ENCODE data around the gene RHOT2.

RHOT2 gene

GRCh38 chr16:648071-648780 is 19.7 kb upstream of the RHOT2 start:
- DNase-seq, result no peak

GRCh38 chr16:648781-649589 is 18.9 kb upstream of the RHOT2 start, which contains the start of gene WDR90:
WDR90 (plus strand) TSS chr16:649365; CDS start chr16:649417, 52 bp downstream.
- no peak for DNase-seq

DNA sequence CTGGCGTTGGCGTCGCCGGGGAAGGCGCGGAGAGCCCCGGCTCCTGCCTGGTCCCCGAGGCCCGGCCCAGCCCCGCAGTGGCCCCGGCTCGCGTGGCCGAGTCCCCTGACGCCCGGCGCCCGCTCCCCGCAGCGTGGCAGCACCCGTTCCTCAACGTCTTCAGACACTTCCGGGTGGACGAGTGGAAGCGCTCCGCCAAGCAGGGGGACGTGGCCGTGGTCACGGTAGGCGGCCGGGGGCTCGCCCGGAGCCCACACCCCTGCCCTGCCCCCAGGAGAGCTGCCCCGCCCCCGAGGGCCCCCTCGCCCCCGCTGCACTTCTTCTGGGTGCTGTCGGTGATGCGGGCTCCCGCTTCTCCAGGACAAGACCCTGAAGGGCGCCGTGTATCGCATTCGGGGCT is 18.3 kb upstream of the RHOT2 start:
- DNase-seq, result no peak

GRCh38 chr16:651844-652243 is 16.1 kb upstream of the RHOT2 start:
- DNase-seq, result no peak

DNA sequence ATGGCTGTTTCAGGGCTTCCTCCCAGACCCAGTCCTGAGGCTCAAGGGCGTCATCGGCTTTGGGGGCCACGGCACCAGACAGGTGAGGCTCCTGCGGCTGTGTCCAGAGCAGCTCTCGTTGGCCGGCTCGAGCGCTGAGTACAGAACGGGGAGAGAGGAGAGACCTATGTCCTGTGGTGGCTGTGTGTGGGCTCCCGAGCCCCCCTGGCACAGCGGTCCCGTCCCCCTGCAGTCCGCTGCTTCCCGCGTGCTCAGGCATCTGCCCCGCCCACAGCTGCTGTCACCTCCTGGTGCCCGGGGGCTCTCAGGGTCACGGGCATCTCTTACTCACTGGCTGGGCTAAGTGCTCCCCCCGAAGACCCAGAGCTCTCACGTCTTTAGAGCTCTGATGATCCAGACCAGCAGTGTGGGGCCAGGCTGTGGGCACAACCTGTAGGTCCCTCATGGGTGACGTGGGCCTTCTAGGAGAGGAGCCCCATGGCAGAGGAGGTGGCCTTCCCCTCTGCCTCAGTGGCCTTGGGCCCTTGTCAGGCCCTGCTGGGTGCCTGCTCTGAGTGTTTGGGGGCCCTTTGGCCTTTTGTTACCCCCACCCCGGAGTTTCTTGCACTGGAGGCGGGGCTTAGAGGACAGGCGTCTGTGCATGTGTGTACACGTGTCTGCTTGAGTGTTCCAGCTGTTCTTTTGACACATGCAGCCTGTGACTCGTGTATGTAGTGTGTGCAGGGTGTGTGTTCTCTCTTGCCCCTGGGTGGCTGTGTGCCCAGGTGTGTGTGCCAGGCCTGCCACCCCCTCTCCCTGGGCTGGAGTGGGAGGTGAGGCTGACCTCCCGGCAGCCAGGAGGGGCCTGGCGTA is 15.3 kb upstream of the RHOT2 start:
- no peak for DNase-seq

GRCh38 chr16:654034-654433 is 13.9 kb upstream of the RHOT2 start:
- DNase-seq, result no peak

DNA sequence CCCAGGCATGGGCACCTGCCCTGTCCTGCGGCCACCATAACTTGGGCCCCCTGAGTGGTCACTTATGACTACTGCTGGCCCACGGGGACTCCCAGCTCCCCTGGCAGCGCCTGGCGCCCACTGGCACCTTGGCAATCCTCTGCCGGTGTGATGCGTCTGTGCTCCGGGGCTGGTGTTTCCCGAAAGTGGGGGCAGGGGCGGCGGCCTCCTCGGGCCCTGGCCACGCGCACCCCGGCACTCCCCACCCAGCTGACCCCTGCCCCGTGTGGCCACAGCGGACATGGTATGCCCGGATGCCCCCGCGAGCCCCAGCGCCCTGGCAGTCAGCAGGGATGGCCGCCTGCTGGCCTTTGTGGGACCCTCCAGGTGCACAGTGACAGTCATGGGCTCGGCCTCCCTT is 10.4 kb upstream of the RHOT2 start:
- DNase-seq, result no peak

DNA sequence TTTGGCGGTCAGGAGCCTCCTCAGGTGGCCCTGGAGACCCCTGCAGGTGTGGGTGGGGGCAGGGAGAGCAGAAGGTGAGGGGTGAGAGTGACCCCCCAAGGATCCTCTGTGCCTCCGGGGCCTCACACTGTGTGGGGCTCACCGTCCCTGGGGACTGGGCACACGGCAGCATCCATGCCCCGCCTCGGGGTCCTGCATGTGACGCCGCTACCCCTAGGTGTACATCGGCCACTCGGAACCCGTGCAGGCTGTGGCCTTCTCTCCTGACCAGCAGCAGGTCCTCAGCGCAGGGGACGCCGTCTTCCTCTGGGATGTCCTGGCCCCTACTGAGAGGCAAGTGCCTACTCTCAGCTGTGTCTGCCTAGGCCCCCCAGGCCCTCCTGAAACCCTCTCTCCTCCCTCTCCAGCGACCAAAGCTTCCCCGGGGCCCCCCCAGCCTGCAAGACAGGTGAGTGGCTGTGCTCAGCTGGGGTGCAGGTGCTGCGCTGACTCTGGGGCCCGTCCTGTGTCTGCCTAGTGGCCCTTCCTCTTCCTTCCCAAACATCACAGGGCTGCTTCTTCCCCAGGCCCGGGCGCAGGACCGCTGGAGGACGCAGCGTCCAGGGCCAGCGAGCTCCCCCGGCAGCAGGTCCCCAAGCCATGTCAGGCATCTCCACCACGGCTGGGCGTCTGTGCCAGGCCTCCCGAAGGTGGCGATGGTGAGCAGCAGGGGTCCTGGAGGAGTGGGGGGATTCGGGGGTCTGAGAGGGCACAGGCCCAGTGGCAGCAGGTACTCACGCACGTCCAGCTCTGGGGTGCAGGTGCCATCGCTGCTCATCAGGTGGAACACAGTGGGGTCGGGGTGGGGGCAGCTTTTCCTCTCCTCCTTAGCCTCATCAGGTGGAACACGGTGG is 9.0 kb upstream of the RHOT2 start:
- no peak for DNase-seq

DNA sequence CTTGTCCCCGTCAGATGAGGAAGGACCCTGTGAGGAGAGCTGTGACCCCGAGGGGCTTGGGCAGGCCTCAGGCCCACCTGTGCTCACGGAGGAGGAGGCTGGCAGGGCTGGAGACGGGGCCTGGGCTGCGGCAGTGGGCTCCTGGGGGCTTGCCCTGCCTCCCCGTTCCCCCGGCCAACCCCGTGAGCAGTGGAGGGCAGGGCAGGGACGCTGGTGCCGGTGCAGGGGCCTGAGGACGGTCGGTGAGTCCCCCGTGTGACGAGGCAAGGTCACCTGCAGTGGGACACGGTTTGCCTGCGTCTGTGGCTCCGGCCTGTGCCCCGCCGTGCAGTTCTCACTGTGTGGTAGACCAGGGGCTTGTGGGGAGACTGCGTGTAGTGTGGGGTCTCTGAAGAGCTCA is 8.3 kb upstream of the RHOT2 start:
- no peak for DNase-seq

DNA sequence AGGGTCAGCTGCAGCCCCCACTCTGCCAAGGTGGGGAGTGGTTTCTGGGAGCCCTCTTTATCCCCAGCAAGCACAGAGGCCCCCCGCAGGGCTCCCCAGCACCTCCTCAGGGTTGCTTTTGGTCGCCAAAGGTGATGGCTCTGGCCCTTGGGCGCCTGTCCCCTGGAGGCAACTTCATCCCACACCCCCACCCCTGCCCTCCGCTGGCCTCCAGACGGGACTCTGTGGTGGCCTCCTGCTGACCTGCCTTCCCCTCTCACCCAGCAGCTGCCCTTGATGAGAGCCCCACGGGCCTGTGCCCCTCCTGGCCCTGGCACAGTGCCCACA is 7.8 kb upstream of the RHOT2 start:
- no peak for DNase-seq

DNA sequence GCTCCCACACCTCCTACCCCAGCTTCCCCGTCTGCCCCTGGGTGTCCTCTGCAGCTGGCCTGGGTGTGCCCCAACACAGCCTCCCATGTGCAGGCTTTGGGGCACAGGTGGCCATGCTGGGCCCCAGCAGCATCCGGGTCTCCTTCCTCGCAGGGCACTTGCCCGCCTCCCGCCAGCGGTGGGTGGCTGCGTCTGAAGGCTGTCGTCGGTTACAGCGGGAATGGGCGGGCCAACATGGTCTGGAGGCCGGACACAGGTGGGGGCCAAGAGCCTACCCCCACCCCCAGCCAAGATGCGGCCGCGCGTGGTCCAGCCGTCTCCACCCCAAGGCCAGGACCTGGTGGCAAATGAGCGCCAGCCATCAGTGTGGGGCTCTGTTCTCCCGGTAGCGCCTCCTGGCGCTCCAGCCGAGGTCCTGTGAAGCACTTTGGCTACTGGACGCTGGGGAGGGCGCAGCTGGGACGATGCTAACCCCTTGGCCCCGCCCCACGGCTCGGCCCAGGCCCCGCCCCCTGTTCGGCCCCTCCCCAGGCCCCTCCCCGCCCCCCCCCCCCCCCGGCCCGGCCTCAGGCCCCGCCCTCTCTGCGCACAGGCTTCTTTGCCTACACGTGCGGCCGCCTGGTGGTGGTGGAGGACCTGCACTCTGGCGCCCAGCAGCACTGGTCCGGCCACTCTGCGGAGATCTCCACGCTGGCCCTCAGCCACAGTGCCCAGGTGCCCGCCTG is 7.3 kb upstream of the RHOT2 start:
- DNase-seq, result peak; percentile 85

DNA sequence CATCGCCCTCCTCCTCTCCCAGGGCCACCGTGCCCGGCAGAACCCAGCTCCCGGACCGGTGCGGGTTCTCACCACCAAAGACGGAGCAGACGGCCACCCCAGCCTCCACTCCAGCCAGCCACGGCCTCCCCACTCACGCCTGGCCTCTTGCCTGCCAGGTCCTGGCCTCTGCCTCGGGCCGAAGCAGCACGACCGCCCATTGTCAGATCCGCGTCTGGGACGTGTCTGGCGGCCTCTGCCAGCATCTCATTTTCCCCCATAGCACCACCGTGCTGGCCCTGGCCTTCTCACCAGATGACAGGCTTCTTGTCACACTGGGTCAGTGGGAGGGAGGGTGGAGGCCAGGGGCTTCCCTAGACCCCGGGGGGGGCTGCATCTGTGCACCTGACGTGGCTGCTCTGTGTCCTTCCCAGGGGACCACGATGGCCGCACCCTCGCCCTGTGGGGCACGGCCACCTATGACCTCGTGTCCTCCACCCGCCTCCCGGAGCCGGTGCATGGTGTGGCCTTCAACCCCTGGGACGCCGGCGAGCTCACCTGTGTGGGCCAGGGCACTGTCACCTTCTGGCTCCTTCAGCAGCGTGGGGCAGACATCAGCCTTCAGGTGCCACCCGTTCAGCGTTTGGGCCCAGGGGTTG is 6.6 kb upstream of the RHOT2 start:
- DNase-seq, result no peak

GRCh38 chr16:662095-662494 is 5.8 kb upstream of the RHOT2 start:
- DNase-seq, result no peak

DNA sequence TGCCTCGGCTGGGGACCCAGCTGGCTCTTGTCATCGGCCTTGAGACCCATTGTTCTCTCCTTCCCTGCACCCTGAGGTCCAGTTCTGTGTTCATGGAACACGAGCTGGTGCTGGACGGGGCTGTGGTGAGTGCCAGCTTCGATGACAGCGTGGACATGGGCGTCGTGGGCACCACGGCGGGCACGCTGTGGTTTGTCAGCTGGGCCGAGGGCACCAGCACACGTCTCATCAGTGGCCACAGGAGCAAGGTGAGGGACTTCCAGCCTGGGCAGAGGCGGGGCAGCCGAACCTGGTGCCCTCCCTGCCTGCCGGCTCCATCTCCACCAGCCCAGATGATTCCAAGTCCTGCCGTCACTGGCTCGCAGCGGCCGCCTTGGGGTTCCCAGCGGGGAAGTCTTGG is 5.3 kb upstream of the RHOT2 start:
- no peak for DNase-seq

- no peak for DNase-seq
These were observed 1.4 kb upstream of the RHOT2 start for GRCh38 chr16:666572-666971.

GRCh38 chr16:667113-667779 is 686 bp upstream of the RHOT2 start:
- DNase-seq, result no peak

GRCh38 chr16:668519-669171 is 713 bp downstream of the RHOT2 start:
- no peak for DNase-seq

DNA sequence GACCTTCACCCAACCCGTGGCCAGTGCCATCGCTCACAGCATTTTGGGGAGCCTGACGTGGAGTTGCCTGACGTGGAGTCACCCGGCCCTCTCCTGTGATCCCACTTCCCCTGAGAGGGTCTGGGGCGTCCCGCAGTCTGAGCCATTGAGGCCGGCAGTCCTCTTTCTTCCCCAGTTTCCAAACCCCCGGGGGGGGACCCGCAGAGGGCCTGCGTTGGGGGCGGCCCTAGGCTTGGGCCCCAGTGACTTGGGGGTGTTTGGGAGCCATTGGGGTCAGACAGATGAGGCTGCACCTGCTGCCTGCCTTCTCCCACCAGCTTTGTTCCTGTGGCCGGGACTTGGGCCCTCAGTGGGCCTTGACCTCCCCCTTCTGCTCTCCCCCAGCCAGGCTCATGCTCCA is 1.7 kb downstream of the RHOT2 start:
- no peak for DNase-seq

GRCh38 chr16:670485-671352 is 2.8 kb downstream of the RHOT2 start:
- no peak for DNase-seq
